NOMO-1 treated with dmso at 0.1 percent for 144 hours (cell line): ENCODE results near the gene ZDHHC11B.
"Not testable (repeated sequence)": the region's sequence is repeated elsewhere in the genome, so short reads cannot be mapped to it uniquely, and the experiment has no call there.

Experiments used
- DNase-seq: peaks from one replicate; lab custom pipeline; 2025; ENCODE audit not compliant: unreplicated experiment; lab: John Stamatoyannopoulos, UW

Gene ZDHHC11B

DNA sequence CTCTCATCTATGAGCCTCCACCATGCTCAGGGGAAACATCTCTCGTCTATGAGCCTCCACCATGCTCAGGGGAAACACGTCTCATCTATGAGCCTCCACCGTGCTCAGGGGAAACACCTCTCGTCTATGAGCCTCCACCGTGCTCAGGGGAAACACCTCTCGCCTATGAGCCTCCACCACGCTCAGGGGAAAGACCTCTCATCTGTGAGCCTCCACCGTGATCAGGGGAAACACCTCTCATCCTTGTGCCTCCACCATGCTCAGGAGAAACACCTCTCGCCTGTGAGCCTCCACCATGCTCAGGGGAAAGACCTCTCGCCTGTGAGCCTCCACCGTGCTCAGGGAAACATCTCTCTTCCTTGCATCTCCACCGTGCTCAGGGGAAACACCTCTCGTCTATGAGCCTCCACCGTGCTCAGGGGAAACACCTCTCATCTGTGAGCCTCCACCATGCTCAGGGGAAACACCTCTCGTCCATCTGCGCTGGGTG, 30.3 kb downstream of the ZDHHC11B start:
- not testable (repeated sequence) for DNase-seq

- DNase-seq: not testable (repeated sequence)
These were observed 30.9 kb downstream of the ZDHHC11B start for GRCh38 chr5:753567-754142.

GRCh38 chr5:752532-753115, 31.9 kb downstream of the ZDHHC11B start:
- DNase-seq: not testable (repeated sequence)

DNA sequence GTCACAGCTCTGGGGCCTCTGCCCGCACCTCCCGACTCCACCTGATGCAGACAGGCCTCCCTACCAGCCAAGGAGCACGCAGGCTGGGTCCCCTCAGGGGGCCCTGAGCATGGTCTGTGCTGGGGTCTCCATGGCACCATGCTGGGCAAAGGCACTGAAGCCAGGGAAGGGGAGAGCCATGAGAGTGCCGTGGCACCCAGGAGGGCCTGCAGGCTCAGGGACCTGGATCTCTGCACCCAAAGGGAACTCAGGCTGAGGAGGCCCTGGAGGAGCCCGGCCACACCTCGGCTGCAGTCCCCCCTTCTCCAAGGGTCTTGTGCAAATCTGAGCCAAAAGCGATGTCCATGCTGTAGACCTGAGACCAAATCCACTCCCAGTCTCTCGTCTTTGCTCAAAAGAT, 32.5 kb downstream of the ZDHHC11B start:
- not testable (repeated sequence) for DNase-seq

GRCh38 chr5:751496-751895, 33.0 kb downstream of the ZDHHC11B start:
- DNase-seq: no peak

DNA sequence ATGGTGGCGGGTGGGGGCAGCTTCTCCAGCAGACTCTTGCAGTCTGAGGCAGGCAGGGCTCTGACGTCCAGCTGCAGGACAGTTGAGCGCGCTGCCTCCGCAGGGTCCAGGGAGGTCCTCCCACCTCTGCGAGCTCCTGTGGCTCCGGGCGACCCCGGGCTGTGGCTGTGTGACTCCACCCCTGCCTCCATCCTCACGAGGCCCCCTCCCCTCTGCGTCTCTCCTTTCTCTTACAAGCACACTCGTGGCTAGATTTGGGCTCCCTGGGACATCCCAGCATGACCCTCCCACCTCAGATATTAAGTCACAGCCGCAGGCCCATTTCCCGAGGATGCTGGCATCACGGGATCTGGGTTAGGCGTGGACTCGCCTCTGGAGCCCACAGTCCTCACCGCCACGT, 34.3 kb downstream of the ZDHHC11B start:
- not testable (repeated sequence) for DNase-seq

DNA sequence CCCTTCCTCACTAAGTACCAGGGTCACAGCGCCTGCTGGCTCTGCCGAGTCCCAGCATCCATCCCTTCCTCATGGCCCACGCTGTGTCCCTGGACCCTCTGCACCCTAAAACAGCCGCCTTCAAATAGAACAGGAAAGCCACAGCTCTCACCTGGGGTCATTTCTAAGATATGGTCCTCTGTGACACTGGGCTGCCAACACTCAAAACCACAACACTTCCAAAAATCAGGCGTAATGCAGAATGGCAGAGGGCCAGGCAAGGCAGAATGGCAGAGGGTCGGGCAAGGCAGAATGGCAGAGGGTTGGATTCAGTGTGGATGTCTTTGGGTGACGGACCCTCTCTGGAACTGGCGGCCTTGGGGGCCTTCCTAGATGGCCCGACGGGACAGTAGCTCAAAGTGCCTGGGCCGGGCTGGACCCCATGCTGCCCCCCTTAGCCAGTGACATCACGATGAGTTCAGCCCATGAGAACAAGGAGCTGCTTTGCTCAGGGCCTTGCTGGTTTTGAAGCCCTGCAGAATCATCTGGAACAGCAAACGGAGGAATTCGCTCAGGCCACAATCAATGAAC, 35.3 kb downstream of the ZDHHC11B start:
- DNase-seq: no peak

GRCh38 chr5:748011-748980, 36.2 kb downstream of the ZDHHC11B start:
- not testable (repeated sequence) for DNase-seq

DNA sequence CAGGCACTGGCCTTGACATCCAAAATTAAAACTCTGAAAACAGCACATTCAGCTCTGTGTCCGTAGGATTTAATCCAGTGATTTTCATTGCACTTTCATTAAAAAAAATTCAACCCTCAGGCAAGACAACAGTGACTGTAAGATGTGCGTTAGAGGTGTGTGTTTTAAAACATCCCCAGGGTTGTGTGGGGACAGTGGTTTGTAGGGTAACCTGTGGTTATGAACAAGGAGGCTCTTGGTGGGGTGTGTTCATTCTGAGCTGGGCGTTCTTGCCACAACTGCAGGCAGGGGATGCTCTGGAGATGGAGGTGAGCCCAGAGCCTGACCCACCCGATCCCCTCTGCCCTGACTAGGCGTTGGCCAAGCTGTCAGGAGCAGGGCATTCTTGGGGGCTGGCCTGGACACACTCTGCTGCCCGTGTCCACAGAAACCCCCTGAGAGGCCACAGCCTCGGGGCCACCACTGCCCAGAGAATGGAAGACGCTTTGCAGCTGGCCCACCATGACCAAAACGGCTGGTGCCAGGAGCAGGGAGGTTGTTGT, 37.2 kb downstream of the ZDHHC11B start:
- DNase-seq: not testable (repeated sequence)

DNA sequence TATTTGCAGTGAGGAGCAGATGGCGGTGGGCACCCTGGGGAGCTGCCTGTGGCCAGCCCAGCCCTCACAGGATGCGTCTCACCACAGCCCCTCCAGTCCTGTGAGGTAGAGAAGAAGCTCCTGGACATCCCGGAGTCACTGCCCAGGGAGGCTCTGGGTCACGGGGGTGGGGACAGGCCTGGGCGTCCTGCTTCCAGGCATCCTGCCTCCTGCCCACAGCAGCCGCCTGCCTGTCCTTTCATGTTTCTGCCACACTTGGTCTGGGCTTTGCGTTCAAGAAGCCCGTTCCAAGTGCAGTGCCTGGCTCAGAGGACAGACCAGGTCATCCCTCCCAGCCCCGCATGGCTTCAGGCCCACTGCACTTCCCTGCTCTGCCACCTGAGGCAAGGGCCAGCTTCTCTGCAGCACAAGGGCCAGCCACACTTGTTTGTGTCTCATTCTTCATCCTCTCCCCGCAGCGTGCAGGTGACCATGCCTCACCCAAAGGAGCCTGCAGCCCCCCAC, 38.2 kb downstream of the ZDHHC11B start:
- no peak for DNase-seq

- DNase-seq: not testable (repeated sequence)
These were observed 39.0 kb downstream of the ZDHHC11B start for GRCh38 chr5:745272-746142.

DNA sequence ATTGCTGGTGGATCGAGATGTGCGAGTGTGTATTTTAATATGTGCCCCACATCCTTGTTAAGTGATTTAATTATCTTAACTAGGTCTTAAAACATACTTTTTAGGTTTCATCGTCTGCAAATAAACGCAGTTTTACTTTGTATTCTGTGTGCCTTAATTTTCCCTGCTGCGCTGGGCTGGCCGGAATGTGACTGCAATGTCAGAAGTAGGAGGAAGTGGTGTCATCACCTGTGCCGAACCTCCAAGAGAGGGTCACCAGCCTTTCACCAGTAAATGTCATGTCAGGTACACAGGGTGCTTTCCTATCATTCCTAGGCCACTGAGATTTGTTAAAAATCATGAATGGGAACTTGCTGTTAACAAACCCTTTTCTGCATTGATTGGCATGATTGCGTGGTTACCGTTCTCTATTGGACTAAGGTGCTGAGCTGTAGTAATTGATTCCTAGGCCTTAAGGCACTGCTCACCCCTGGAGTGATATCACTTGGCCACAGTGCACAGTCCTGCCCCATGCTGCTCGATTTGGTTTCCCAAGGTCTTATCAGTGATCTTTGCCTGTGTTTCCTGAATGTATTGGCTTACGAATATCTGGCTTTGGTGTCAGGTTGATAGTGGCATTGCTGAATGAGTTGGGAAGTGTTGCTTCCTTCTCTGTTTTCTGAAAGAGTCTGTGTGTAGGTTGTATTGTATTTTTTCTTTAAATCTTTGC, 40.7 kb downstream of the ZDHHC11B start:
- not testable (repeated sequence) for DNase-seq

DNA sequence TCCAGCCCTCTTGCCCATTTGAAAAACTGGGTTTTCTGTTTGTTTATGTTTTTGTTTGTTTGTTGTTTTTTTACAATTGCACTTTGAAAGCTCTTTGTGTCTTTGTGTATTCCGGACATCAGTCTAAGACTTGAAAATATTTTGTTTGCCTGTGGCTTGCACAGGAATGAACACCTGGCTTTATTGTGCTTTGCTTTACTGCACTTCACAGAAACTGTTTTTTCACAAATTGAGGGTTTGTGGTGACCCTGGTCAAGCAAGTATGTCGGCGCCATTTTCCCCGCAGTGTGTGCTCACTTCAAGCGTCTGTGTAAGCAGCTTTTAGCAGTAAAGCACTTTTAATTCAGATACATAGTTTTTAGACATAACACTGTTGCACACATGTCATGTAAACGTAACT, 42.3 kb downstream of the ZDHHC11B start:
- not testable (repeated sequence) for DNase-seq

DNA sequence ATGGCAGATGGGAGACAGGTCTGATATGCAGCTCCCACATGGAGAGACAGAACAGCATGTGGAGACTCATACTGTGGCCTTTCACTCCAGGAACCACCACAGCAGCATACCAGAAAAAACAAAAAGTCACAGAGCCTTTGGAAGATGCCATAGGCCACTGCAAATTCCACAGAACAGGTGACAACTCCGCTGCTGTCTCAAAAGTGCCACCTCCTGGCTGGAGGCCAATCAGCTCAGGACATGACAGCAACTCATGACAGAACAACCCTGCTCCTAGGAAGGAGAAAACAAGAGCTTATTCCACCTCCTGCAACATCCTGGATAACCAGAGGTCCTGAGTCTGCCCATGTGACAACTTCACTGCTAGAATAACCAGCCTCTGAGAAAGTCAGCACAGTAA, 50.4 kb downstream of the ZDHHC11B start:
- DNase-seq: not testable (repeated sequence)

- not testable (repeated sequence) for DNase-seq
These were observed 51.6 kb downstream of the ZDHHC11B start for GRCh38 chr5:732754-733454.

GRCh38 chr5:729225-729624, 55.3 kb downstream of the ZDHHC11B start:
- not testable (repeated sequence) for DNase-seq

GRCh38 chr5:727087-727486, 57.4 kb downstream of the ZDHHC11B start:
- not testable (repeated sequence) for DNase-seq

DNA sequence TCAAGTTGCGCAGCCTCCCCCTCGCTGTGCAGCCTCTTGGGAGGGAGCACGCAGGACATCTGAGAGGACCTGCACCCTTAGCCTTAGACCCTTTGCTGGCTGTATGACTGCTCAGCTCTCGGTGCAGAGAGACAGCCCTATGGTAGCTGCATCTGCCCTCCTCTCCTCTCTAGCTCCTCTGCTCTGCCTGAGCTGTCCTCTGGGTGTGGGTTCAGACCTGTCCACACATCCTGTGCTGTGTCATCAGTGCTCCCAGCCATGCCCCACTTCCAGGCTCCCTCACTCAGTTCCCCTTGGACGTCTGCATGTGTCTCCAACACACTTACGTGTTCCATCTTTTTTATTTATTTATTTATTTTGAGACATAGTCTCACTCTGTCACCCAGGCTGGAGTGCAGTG, 60.7 kb downstream of the ZDHHC11B start:
- not testable (repeated sequence) for DNase-seq

DNA sequence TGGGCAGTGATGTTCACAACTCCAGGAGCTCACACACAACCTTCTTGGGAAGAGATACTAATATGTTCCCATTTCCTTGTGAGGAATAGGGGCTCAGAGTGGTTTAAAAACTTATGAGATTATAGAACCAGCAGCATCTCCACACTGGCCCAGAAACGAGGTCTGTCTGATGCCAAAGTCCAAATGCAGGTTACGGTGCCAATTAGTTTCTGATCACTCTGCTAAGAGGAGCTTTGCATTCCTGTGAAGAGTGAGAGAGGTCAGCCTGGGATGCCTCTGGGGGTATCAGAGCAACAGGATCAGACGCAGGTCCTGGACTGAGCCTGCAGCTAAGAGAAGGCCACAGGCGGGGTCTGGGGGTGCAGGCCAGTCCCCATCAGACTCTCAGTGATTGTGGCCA, 61.2 kb downstream of the ZDHHC11B start:
- not testable (repeated sequence) for DNase-seq
